ENCODE data around the gene ATP6V1E1.
"Not testable (repeated sequence)": the region's sequence is repeated elsewhere in the genome, so short reads cannot be mapped to it uniquely, and the experiment has no call there.

Gene ATP6V1E1

GRCh38 chr22:17628406-17629172 lies at the start of gene ATP6V1E1:
ATP6V1E1 (minus strand) TSS chr22:17628749; CDS start chr22:17628635, 114 bp downstream.
- DNase-seq (ENCODE audit: low read depth), result peak; percentile 94

DNA sequence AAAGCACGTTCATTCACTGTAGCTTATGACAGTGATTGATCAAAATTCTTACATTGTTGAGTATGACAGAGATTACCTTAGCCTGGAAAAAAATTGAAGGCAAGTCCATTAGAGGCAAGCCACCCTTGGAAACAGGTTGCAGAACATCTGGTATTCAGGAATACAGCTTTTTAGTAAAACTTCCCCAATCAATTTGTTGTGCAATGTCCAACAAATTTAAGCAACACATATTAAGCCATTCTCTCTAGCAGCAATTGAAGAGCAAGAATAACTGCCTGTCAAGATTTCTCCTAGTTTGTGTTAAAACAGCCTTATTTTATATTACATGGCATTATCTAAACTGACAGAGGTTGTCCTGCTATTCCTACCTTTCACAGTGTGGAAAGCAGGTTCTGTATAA lies 47.0 kb upstream of the ATP6V1E1 start:
- DNase-seq (ENCODE audit: low read depth), result no peak

GRCh38 chr22:17674152-17674551 lies 45.6 kb upstream of the ATP6V1E1 start:
- no peak for DNase-seq (ENCODE audit: low read depth)

DNA sequence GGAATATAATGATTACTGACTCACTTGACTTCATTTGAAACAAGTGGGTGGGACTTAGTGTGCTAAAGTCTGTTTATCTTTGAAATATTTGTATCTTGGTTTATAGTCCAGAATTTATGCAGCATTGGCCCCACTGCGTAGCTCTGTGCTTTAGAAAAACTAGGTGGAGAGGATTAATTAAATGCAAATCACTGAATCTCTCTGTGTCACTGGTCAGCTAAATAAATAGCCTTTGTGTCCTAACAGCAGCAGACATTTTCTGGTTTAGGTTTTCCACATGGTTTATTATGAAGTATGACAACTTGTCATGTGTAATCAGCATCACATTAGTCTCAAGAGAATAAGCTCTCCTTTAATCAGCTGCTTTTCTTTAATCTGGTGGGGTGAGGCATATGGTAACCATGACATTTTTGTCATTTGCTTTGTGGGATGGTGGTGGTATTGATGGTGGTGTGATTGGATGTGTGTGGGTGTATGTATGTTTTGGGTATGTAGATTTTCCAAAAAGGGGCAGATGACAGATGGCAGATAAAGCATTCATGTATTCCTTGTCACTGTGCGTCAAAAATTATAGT lies 44.0 kb upstream of the ATP6V1E1 start:
- DNase-seq (ENCODE audit: low read depth), result no peak

DNA sequence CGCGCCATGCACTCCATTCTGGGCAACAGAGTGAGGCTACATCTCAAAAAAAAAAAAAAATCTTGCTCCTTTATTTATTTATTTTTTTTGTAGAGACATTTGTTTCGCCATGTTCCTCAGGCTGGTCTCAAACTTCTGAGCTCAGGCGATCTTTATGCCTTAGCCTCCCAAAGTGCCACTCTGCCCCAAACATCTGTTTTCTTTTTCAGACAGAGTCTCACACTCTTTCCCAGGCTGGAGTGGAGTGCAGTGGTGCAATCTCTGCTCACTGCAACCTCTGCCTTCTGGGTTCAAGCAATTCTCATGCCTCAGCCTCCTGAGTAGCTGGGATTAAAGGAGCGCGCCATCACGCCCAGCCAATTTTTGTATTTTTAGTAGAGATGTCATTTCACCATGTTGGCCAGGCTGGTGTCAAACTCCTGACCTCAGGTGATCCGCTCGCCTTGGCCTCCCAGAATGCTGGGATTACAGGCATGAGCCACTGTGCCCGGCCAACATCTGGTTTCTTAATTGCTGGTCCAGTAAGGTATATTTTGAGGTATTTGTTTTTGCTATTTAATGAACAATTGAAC lies 43.1 kb upstream of the ATP6V1E1 start:
- DNase-seq (ENCODE audit: low read depth), result not testable (repeated sequence)

- no peak for DNase-seq (ENCODE audit: low read depth)
Measured at GRCh38 chr22:17665854-17666253, 37.3 kb upstream of the ATP6V1E1 start.

GRCh38 chr22:17665248-17665647 lies 36.7 kb upstream of the ATP6V1E1 start:
- no peak for DNase-seq (ENCODE audit: low read depth)

DNA sequence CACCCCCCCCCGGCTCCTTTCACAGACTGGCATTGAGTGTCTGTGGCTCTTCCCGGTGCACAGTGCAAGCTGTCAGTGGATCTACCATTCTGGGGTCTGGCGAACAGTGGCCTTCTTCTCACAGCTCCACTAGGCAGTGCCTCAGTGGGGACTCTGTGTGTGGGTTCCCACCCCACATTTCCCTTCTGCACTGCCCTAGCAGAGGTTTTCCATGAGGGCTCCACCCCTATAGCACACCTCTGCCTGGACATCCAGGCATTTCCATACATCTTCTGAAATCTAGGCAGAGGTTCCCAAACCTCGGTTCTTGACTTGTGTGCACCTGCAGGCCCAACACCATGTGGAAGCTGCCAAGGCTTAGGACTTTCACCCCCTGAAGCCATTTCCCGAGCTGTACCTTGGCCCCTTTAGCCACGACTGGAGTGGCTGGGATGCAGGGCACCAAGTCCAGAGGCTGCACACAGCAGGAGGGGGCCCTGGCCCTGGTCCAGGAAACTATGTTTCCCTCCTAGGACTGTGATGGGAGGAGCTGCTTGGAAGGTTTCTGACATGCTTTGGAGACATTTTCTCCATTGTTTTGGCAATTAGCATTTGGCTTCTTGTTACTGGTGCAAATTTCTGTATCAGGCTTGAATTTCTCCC lies 36.0 kb upstream of the ATP6V1E1 start:
- DNase-seq (ENCODE audit: low read depth), result no peak

DNA sequence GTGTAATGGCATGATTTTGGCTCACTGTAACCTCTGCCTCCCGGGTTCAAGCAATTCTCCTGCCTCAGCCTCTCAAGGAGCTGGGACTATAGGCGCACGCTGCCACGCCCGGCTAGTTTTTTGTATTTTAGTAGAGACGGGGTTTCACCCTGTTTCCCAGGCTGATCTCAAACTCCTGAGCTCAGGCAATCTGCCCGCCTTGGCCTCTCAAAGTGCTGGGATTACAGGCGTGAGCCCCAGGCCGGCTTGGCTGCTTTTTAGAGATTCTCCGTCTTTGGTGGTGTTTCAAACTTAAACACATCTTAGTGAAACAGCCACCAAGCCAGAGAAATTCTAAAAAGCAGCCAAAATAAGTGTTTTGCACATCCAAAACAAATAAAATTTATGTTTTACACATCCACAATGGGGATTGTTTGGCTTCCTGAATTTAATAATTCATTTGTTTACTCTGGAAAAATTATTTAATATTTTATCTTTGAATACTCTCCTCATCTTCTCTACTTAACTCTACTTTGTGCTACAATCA lies 28.4 kb upstream of the ATP6V1E1 start:
- DNase-seq (ENCODE audit: low read depth), result no peak

- DNase-seq (ENCODE audit: low read depth), result no peak
Measured at GRCh38 chr22:17655289-17655688, 26.7 kb upstream of the ATP6V1E1 start.

- no peak for DNase-seq (ENCODE audit: low read depth)
Measured at GRCh38 chr22:17648569-17648968, 20.0 kb upstream of the ATP6V1E1 start.

GRCh38 chr22:17647991-17648390 lies 19.4 kb upstream of the ATP6V1E1 start:
- DNase-seq (ENCODE audit: low read depth), result no peak

DNA sequence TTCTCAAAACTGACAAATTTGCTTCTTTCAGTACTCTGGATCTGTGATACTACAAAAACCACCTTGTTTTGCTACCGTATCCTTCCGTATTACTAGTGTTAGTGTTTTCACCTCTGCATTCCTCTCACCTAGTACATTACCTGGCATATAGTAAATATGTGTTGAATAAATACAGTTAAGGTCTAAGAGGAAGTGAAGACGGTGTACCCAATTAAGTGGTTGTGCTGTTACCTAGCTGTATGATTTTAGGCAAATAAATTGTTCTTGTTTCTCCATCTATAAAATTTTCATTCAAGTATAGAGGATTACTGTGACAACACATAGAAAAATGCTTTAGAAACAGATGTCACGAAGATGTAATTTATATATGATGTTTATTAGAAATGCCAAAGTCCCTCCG lies 18.9 kb upstream of the ATP6V1E1 start:
- DNase-seq (ENCODE audit: low read depth), result no peak

DNA sequence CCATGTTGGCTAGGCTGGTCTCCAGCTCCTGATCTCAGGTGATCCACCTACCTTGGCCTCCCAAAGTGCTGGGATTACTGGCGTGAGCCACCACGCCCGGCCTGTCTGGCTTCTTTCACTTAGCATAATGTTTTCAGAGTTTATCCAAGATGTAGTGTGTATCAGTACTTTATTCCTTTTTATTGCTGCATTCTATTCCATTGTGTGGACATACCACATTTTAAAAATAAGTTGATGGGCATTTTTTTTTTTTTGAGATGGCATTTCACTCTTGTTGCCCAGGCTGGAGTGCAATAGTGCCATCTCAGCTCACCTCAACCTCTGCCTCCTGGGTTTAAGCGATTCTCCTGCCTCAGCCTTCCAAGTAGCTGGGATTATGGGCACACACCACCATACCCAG lies 13.8 kb upstream of the ATP6V1E1 start:
- not testable (repeated sequence) for DNase-seq (ENCODE audit: low read depth)

DNA sequence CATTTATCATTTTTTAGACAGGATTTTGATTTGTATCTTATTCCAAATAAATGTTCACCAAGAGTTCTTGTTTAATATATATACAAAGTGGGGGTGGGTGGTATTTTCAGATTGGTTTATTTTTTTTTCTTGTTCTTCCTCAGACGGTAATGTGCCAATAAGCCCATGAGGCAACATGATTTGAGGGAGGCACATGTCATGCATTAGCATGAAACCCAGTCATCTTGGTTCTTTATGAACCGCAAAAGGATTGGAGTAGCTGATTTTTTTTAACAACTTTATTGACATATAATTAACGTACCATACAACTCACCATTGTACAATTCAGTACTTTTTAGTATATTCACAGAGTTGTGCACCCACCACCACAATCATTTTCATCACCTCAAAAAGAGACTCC lies 12.7 kb upstream of the ATP6V1E1 start:
- no peak for DNase-seq (ENCODE audit: low read depth)

- peak; percentile 41 for DNase-seq (ENCODE audit: low read depth)
Measured at GRCh38 chr22:17639247-17639741, 10.7 kb upstream of the ATP6V1E1 start.

DNA sequence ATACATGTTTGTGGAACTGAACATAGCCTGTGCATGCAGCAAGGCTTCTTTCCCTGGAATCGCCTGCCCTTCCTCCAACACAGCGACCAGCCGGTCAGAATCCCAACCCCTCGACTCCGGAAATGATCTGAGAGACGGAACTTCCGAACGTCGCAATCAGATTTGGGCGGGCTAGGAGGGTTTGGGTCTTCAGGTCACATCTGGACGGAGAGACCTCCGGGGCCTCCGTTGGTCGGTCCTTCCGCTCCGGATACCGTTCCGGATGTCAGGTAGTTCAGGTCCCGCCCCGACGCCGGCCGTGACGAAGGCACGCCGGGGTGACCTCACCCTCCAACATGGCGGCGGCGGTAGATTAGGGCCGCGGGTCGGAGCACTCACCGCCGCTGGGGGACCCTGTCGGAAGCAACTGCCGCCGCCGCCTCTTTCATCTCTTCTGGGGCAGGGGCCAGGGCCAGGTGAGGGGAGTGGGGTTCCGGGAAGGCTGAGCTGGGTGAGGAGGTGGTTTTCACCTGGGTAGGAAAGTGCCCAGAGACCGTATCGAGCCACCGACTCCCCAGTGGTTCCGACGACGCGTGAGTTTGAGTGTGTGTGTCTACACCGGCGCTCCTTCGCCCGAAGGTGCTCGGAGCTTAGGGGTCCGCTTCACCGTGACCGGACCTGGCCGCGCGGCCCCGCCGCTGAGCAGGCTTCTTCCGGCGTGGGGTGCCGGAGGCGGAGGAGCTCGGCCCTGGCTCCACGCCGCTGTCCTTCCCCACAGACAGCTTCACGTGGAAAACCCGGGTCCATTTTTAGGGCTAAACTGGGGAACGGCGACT lies 10.1 kb upstream of the ATP6V1E1 start, which contains the start of gene BCL2L13:
Gene BCL2L13, plus strand, starts transcription at position 326 of the 815 bp plus-strand sequence. CDS start 16,955 bp downstream, outside the sequence.
- DNase-seq (ENCODE audit: low read depth), result peak; percentile 89

DNA sequence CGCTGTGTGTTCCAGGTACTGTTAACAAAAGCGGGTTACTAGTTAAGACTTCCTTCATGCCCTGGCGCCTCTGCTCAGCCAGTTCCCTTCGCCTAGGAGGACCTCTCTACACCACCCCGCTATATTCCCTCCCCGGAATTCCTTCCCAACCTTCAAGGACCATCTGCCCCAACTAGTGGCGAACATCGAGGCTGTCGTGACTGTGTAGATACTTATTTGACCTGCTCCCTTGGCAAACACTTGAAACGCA lies 9.6 kb upstream of the ATP6V1E1 start:
- DNase-seq (ENCODE audit: low read depth), result no peak

DNA sequence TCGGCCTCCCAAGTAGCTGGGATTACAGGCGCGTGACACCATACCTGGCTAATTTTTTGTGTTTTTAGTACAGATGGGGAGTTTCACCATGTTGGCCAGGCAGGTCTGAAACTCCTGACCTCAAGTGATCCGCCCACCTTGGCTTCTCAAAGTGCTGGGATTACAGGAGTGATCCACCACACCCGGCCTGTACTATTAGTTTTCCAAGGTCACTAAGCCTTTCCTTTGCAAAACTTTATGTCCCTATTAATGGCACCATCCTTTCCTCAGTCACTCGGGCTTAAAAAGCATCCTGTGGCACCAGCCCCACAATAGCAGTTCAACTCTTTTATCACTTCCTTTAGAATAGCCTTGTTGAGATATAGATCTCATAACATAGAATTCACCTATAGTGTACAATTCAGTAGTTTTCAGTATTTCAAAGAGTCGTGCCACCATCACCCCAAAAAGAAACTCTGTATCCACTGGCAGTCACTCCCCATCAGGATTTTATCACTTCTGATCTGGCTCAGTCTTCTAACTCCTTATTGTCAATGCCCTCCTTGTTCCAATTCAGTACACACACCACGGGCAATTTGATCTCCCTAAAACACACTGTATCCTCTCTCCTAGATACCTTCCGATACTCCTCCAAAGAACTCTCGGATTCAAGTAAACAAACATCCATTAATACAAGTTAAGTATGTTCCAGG lies 9.1 kb upstream of the ATP6V1E1 start:
- DNase-seq (ENCODE audit: low read depth), result no peak

- not testable (repeated sequence) for DNase-seq (ENCODE audit: low read depth)
Measured at GRCh38 chr22:17636850-17637249, 8.3 kb upstream of the ATP6V1E1 start.

DNA sequence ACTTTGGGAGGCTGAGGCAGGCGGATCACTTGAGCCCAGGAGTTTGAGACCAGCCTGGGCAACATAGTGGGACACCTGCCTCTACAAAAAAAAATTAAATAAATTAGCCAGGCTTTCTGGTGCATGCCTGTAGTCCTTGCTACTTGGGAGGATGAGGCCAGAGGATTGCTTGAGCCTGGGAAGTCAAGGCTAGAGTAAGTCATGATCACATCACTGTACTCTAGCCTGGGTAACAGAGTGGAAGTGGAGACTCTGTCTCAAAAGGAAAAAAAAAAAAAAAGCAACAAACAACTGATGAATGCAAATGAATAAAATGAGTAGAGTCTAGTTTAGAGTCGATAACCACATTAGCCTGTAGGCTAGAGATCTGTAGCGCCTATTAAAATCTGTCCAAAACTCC lies 6.1 kb upstream of the ATP6V1E1 start:
- no peak for DNase-seq (ENCODE audit: low read depth)
